Heart left ventricle (tissue), 13 donors: Measurements from ENCODE around the gene GSDMA.

Experiments used
- POLR2A ChIP-seq, 2 donors: fragments of 450-650 bp; IDR thresholded peaks; one replicate each; pipeline ENCODE4 v1.6.1; 2017; ENCODE audit warnings: antibody characterized with exemption in 2 of 2, mild to moderate bottlenecking in 2 of 2, moderate library complexity in 2 of 2
- TF ChIP-seq, protein P1 (sequence below), 12 donors: fragments of 200-600 bp; sonication (generic) in 4 of 12; IDR thresholded peaks; one replicate each; pipeline versions ENCODE4 v1.5.0 to v1.8.0; 2018 to 2022; ENCODE audit warnings: antibody characterized with exemption in 12 of 12, mild to moderate bottlenecking in 5 of 12
- donor health status: ischemic (EF 13 %, LVEDD 7.1; RV severe dilation, severe dysfunction).
- donor health status: DM: no; HTN: yes; CAD: no.
- donor health status: DM: no; HTN: no; CAD: no.
- donor health status: ischemic (EF 25% LVEDD 6.9; RV normal size, moderate dysfunction).
- donor health status: ischemic (EF 25% LVEDD 5.7; RV mildly dilated, moderate dysfunction).
- donor health status: ischemic (EF 35%, LVEDD 5.7; RV mildly dilated, moderate dysfunction).
- donor health status: nonischemic (EF 11% LVEDD 7.7; RV severe dilation, severe dysfunction).
- donor health status: DM: yes; HTN: yes; CAD: no.
- donor health status: PGD.
- donor health status: ischemic (EF 29% LVEDD 5.4; RV normal size, mild dysfunction).
- donor health status: nonischemic (EF 23%, LVEDD 6.1; RV moderate dilation, normal function).

DNA sequence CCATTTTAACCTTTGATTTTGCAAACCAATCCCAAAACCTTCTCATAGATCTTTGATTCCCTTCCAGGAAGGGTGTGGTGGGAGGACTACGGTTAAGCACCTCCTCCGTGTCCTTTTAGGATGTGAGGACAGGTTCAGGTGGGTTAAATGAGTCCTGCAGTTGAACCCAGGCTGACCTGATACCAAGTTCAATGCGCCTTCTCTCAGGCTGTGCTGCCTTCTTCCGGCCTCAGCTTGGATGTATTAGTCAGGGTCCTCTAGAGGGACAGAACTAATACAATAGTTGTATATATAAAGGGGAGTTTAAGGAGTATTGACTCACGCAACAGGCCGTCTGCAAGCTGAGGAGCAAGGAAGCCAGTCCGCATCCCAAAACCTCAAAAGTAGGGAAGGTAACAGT lies 41.9 kb downstream of the GSDMA start:
- no peak for TF ChIP-seq POLR2A (IDR thresholded peaks at IDR 0.05)
- TF ChIP-seq, protein P1, sequence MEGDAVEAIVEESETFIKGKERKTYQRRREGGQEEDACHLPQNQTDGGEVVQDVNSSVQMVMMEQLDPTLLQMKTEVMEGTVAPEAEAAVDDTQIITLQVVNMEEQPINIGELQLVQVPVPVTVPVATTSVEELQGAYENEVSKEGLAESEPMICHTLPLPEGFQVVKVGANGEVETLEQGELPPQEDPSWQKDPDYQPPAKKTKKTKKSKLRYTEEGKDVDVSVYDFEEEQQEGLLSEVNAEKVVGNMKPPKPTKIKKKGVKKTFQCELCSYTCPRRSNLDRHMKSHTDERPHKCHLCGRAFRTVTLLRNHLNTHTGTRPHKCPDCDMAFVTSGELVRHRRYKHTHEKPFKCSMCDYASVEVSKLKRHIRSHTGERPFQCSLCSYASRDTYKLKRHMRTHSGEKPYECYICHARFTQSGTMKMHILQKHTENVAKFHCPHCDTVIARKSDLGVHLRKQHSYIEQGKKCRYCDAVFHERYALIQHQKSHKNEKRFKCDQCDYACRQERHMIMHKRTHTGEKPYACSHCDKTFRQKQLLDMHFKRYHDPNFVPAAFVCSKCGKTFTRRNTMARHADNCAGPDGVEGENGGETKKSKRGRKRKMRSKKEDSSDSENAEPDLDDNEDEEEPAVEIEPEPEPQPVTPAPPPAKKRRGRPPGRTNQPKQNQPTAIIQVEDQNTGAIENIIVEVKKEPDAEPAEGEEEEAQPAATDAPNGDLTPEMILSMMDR (IDR thresholded peaks at IDR 0.05): no peak
